Kidney (tissue), 14 donors: ENCODE measurements around the gene PKD1L1. TPM values are rescaled to one million over a fixed set of nuclear protein-coding genes. Genes with fewer than 3 reads are reported as not detected.

ENCODE experiments used
- DNase-seq, 5 donors: peaks; one replicate each; pipeline ENCODE4 v3.0.0-alpha.2; 2013 to 2020
- FAIRE-seq: peaks from 2 replicates; lab custom pipeline; 2012; peaks lifted over from hg19 to GRCh38; lab: Jason Lieb, UNC
- H3K27ac ChIP-seq, 2 donors: one replicate each; pipeline ENCODE4 v1.7.0; 2013; ENCODE audit warnings: low read depth in 2 of 2, low read length in 2 of 2, inconsistent platforms in 1 of 2
- H3K27me3 ChIP-seq: one replicate; pipeline ENCODE4 v1.7.1; 2013; ENCODE audit warnings: low read length, inconsistent platforms; ENCODE audit not compliant: control insufficient read depth, insufficient read depth
- H3K36me3 ChIP-seq, 3 donors: one replicate each; pipeline versions ENCODE4 v1.7.0 to v1.7.1; 2013; ENCODE audit warnings: low read length in 3 of 3, control low read depth in 1 of 3, inconsistent platforms in 1 of 3; ENCODE audit not compliant: insufficient read depth in 3 of 3, control insufficient read depth in 2 of 3
- H3K4me1 ChIP-seq, 3 donors: one replicate each; pipeline versions ENCODE4 v1.7.0 to v1.7.1; 2013; ENCODE audit warnings: low read length in 3 of 3, inconsistent platforms in 1 of 3, low read depth in 1 of 3; ENCODE audit not compliant: control insufficient read depth in 2 of 3, insufficient read depth in 2 of 3
- H3K4me3 ChIP-seq, 3 donors: one replicate each; pipeline versions ENCODE4 v1.7.0 to v1.8.1; 2013; ENCODE audit warnings: low read length in 3 of 3, control low read depth in 1 of 3, inconsistent platforms in 1 of 3
- H3K9ac ChIP-seq, 3 donors: one replicate each; pipeline versions ENCODE4 v1.7.0 to v1.7.1; 2013; ENCODE audit warnings: low read length in 3 of 3, control low read depth in 1 of 3, inconsistent platforms in 1 of 3
- H3K9me3 ChIP-seq, 3 donors: one replicate each; pipeline versions ENCODE4 v1.7.0 to v1.7.1; 2013; ENCODE audit warnings: low read length in 3 of 3, control low read depth in 1 of 3, inconsistent platforms in 1 of 3; ENCODE audit not compliant: control insufficient read depth in 2 of 3, insufficient read depth in 1 of 3
- intact Hi-C: fragments of 100-400 bp; cut with DNase I; formaldehyde crosslinking; loops from one replicate; pipeline ENCODE4 v1.11.1; 2022
- polyA plus RNA-seq: library from polyadenylated mRNA; stranded (reverse); fragments of 350-450 nt; fragmentation: Illumina TruSeq; extraction: RNeasy Lipid Tissue Mini Kit (QIAGEN cat#74804); gene quantifications from one replicate; pipeline ENCODE4 v1.2.3, GENCODE V29; 2014; ENCODE audit warnings: low read depth, low replicate concordance; ENCODE audit not compliant: insufficient read depth
- total RNA-seq: library from RNA; stranded (reverse); fragmentation: NEBNext Ultra II Directional; extraction: Animal tissue kit (Norgen Biotek cat#: 25700); gene quantifications from one replicate; pipeline ENCODE4 v1.2.1, GENCODE V29; 2021
- TF ChIP-seq, protein P1 (sequence below): IDR thresholded peaks from 3 replicates; pipeline ENCODE4 v1.5.1; 2012; ENCODE audit warnings: mild to moderate bottlenecking, moderate library complexity, borderline replicate concordance; ENCODE audit not compliant: insufficient read depth; ENCODE audit errors: extremely low read depth
- donor health status: control.
- donor health status: control.
- donor health status: control.
- donor health status: control.
- donor health status: control.
- donor health status: DM: yes; HTN: yes; CAD: no.
- donor health status: Normal renal cell carcinoma (clear cell type).

The PKD1L1 gene
- total and polyA plus RNA-seq, 2 donors from 2014 or later, result 0.32 to 0.82 TPM

DNA sequence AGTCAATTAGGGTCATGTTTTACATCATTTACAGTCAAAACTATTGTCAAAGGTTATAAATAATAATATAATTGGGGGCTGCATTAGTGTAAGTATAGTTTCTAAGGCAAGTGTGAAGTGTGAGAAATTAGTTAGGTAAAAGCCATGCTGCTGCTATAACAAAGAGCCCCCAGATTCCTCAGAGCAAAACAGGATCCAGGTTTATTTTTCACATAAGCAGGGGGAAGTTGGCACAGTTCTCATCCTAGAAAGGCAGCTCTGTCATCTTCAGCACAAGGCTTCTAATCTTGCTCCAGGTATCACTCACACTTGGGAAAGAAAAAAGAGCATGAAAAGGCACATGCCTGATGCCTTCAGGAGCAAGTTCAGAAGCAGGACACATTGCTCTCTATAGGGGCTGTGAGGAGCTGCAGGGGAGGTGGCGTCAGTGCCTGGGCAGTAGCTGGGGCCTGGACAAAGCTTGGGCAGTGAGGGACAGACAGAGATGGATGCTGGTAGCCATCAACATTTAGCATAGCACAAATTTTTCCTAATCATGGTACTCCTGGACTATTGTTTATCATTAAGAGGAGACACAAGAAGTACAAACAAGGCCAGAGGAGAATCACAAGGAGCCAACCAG lies 170.6 kb downstream of the PKD1L1 start:
- FAIRE-seq (no peak), DNase-seq (no peak)
- TF ChIP-seq, protein P1, sequence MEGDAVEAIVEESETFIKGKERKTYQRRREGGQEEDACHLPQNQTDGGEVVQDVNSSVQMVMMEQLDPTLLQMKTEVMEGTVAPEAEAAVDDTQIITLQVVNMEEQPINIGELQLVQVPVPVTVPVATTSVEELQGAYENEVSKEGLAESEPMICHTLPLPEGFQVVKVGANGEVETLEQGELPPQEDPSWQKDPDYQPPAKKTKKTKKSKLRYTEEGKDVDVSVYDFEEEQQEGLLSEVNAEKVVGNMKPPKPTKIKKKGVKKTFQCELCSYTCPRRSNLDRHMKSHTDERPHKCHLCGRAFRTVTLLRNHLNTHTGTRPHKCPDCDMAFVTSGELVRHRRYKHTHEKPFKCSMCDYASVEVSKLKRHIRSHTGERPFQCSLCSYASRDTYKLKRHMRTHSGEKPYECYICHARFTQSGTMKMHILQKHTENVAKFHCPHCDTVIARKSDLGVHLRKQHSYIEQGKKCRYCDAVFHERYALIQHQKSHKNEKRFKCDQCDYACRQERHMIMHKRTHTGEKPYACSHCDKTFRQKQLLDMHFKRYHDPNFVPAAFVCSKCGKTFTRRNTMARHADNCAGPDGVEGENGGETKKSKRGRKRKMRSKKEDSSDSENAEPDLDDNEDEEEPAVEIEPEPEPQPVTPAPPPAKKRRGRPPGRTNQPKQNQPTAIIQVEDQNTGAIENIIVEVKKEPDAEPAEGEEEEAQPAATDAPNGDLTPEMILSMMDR, result no peak
- Histone ChIP-seq H3K4me1 (peaks cover 0 to 2% (median 0%) of the 10 kb centered on the region in 3 donors), H3K36me3 (no peaks in the 10 kb centered on the region), H3K9ac (no peak overlapping the region), H3K27me3 (no peaks in the 10 kb centered on the region), H3K4me3 (no peak overlapping the region), H3K27ac (no peak overlapping the region), H3K9me3 (no peaks in the 10 kb centered on the region)
- intact Hi-C loops, result no loop called here

DNA sequence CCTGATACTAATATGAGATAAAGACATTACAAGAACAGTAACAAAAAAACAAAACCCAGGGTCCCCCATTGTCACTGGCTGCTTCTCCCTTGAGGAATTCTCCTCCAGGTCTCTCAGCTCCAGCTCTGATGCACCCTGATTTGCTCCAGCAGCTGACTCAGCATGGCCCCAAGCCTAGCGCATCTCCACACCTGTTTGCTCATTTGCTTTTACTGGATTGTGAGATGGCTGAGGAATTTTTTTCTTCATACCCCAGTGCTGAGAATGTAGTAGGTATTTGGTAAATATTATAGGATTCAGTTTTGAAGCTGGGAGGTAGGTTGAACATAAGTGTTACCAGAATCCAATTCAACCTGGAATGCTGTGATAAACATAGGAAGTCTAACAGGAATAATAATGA lies 171.9 kb downstream of the PKD1L1 start:
- FAIRE-seq, result no peak
- TF ChIP-seq, protein P1, result no peak

DNA sequence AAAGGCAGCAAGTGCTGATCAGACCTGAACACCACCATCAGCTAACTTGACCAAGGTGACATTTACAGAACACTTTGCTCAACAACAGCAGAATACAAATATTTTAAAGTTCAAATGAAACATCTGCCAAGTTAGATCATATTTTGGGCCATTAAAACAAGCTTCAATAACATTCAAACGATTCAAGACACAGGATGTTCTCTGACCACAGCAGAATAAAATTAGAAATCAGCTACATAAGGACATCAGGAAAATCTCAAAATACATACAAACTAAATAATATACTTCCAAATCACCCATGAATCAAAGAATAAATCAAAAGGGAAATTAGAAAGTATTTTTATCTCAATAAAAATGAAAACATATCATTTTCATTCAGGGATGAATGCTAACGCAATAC lies 173.0 kb downstream of the PKD1L1 start:
- H3K9ac ChIP-seq, result no peak overlapping the region
- no peaks in the 10 kb centered on the region for H3K27me3 ChIP-seq
- no peak overlapping the region for H3K27ac ChIP-seq
- DNase-seq, result no peak
- no peaks in the 10 kb centered on the region for H3K36me3 ChIP-seq
- intact Hi-C loops, result no loop called here
- no peaks in the 10 kb centered on the region for H3K9me3 ChIP-seq
- peaks cover 0 to 2% (median 0%) of the 10 kb centered on the region in 3 donors for H3K4me1 ChIP-seq
- no peak for FAIRE-seq
- TF ChIP-seq, protein P1, result no peak
- no peak overlapping the region for H3K4me3 ChIP-seq

More for the DNA sequence above, 171.9 kb downstream of the PKD1L1 start:
- DNase-seq, result no peak
- intact Hi-C loops, result no loop called here
- Histone ChIP-seq H3K27me3 (no peaks in the 10 kb centered on the region), H3K36me3 (no peaks in the 10 kb centered on the region), H3K4me3 (no peak overlapping the region), H3K9me3 (no peaks in the 10 kb centered on the region), H3K9ac (no peak overlapping the region), H3K27ac (no peak overlapping the region), H3K4me1 (peaks cover 0 to 2% (median 0%) of the 10 kb centered on the region in 3 donors)
